NCI-H187 (cell line): ENCODE data around the gene ASB15.

Experiments used
- DNase-seq, 2 experiments: peaks; one replicate each; lab custom pipeline; 2025; lab: John Stamatoyannopoulos, UW

ASB15 gene

DNA sequence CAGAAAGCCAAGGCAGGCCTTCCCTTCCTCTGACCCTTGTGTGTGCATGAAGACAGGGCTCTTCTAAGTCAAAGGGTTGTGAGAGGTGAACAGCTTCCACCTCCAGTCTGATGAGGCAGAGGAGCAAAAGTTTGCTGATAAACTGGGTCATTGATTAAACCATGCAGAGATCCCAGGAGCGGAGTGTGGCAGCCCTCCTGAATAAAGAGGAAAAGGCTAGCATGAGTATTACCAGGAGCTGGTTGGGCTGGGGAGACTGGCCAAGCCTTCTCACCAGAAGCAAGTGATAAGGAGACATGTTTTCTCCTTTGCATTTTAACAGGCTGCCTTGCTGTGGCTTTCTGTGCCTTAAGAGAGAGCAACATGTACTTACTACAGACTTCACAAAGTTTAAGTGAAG is 64.3 kb downstream of the ASB15 start:
- DNase-seq = no peak

DNA sequence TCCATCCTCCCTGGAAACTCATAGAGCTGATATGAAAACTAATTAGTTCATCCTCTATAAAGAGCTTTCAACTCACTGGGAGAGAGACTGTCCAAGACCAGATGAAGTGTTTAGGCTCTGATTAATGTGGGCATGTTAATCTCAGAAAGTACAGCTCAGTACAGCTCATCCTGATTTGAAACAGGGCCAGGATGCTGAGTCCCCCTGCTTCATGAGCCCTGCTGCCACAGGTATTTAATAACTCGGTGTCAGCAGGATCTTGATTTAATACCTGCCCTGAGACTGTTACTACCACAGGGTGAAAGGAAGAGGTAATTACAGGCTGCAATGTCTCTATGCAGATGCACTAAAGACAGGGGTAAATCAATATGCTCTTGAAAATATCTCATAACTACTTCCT is 64.9 kb downstream of the ASB15 start:
- no peak for DNase-seq

GRCh38 chr7:123669485-123669884 is 67.9 kb downstream of the ASB15 start:
- no peak for DNase-seq

DNA sequence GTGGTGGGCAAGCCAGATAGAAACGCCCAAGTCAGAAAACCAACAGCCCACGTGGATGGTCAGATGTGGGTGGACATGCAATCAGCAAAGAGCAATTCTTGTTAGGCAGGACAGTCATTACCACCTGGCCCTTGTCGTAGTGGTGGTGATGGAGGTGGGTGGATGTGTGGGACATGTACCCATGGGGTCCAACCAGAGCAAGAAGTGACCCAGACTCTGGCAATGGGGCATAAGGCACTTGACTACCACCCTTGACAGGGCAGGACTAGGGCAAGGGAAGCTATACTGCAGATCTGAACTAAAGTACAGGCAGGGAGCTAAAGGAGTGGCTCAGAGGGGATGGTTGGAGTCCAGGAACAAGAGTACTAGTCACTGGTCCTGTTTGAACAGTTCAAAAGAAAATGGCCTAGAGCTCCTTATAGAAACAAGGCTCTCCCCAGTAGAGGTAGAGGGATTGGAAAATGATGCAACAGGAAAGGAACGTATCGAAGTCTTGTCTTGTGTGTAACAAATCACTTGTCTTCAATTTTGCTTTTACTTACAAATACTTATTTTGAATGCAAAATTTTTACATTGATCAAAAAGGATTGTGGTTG is 71.6 kb downstream of the ASB15 start:
- no peak for DNase-seq

GRCh38 chr7:123673752-123674398 is 72.3 kb downstream of the ASB15 start:
- DNase-seq = no peak

DNA sequence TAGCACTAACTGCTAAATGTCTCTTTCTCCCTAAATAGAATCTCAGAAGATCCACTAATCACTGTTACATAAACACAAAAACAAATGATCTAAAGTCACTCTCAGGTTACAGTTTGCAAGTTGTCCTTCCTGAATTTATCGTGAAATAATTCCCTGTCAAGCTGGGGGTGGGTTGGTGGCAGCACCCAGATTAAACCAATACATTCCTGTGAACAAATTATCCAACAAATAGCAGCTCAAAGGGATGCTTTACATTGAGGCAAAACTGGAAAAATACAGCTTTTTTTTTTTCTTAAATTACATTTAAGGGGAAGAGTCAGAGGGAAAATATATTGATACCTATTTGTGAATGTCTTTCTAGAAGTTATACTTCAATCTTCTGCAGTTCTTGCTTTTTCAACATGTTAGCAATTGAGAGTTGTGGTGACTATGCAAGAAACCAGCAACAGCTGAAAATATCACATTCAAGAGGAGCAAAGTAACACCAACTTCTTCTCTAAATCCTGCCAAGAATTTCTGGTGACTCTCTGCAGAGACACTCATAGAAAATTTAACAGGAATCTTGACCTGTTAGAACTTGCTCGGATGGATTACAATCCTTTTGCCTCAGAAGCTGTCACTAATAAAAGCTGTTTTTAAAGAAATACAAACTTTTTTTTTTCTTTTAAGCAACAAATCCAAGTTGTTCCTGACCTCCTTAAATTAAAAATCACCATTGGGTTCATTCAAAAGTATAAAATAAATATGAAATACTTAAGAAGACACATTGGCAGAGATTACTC is 73.0 kb downstream of the ASB15 start:
- DNase-seq = no peak

- DNase-seq = no peak
Measured at GRCh38 chr7:123675181-123675473, 73.5 kb downstream of the ASB15 start.

DNA sequence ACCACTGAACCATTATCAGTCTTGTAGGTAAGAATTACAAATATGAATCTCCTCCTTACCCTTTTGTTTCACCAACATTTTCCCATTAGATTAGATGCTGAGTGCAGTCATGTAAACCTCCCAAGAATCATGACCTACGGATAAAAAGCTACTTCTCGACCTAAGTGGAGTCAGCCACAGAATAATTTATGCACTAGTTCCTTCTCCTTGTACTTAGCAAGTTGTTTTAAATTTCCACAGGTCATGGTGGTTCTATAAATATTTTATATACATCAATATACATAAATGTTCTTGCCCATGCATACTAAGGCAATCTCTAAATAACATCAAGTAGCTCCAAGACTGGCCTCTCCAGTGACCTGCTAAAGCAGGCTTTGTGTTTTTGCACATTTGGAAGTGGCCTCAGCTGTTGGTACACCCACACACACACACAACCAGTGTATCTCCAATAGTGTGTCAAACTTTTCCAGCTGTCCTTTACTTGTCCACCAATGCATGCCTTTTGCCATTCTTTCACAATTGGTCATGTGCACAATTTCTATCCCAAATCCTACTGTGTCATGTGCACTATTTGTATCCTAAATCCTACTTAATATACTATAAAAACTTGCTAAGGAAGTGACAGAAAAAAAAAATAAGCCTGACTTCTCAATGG is 75.6 kb downstream of the ASB15 start:
- DNase-seq = no peak

DNA sequence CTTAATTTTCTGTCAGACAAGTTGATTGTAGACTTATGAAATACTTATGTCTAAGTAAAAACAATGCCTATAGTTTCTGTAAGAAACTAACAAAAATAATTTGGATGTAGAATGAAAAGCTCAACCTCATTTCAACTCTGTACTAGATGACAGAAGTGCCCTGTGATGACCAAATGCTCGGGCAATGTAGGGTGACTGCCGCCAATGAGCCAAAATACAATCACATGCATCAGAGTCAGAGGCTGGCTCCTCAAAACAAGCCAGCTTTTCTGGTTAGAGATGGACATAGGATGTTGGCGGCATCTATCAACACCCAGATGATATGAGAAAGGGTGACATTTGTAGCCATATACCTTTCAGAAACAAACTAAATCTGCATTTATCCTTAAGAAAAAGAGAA is 78.0 kb downstream of the ASB15 start:
- DNase-seq = no peak

DNA sequence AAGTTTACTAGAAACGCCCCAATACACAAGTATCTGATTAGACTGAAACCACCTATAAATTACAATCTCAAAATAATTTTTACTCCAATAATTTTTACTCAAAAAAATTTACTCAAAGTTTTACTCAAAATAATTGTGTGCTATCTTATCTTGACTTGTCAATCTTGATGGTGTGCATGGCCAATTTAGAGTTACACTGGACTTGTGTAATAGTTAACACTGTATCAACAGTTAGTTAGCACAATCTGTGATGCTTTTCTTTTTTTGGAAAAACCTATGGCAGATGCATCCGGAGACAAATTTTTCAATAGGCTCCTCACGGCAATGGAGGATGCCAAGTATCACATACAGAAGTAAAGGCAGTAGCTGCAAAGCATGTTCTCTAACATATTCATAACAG is 79.0 kb downstream of the ASB15 start:
- DNase-seq = no peak

GRCh38 chr7:123681561-123681960 is 79.9 kb downstream of the ASB15 start:
- no peak for DNase-seq

- no peak for DNase-seq
Measured at GRCh38 chr7:123682690-123683089, 81.1 kb downstream of the ASB15 start.

- no peak for DNase-seq
Measured at GRCh38 chr7:123687161-123687560, 85.5 kb downstream of the ASB15 start.

- DNase-seq = no peak
Measured at GRCh38 chr7:123687727-123688126, 86.1 kb downstream of the ASB15 start.
